ENCODE results near the gene FAM200B.

- TF ChIP-seq CTCF (IDR thresholded peaks at IDR 0.05) (no peak), POLR2A (IDR thresholded peaks at IDR 0.05) (no peak)
Observed at GRCh38 chr4:15636818-15637217, 44.8 kb upstream of the FAM200B start.
